K562 (cell line): ENCODE data around the gene SHB. TPM values are rescaled to one million over a fixed set of nuclear protein-coding genes. Genes with fewer than 3 reads are reported as not detected.

Source experiments
- CHD1 ChIP-seq: fragments of 200-600 bp; sonication (generic); IDR thresholded peaks from one replicate; pipeline ENCODE4 v1.6.1; 2012; ENCODE audit warnings: mild to moderate bottlenecking, moderate library complexity, low read length, inconsistent platforms
- GABPB1 ChIP-seq: sonication (generic); formaldehyde crosslinking; IDR thresholded peaks from 2 replicates; pipeline ENCODE4 v1.8.0; 2022; ENCODE audit warnings: mild to moderate bottlenecking, missing genetic modification reagents
- GATAD2A ChIP-seq: fragments of 450-650 bp; IDR thresholded peaks from 2 replicates; pipeline ENCODE4 v1.6.1; 2017
- HDAC3 ChIP-seq: fragments of 450-650 bp; IDR thresholded peaks from 2 replicates; pipeline ENCODE4 v1.6.1; 2018; ENCODE audit warnings: borderline replicate concordance, mild to moderate bottlenecking, moderate library complexity; ENCODE audit not compliant: partially characterized antibody
- LARP7 ChIP-seq: fragments of 450-650 bp; IDR thresholded peaks from 2 replicates; pipeline ENCODE4 v1.6.1; 2016
- NONO ChIP-seq, 2 experiments: fragments of 200-400 bp in 1 of 2; fragments of 450-650 bp in 1 of 2; formaldehyde crosslinking in 1 of 2; IDR thresholded peaks; 2 replicates each; pipeline ENCODE4 v1.6.1; 2017; ENCODE audit warnings: low read depth in 2 of 2, mild to moderate bottlenecking in 2 of 2, moderate library complexity in 2 of 2, low read length in 1 of 2
- PCBP1 ChIP-seq: fragments of 200-400 bp; formaldehyde crosslinking; IDR thresholded peaks from 2 replicates; pipeline ENCODE4 v1.6.1; 2018; ENCODE audit warnings: mild to moderate bottlenecking, low read depth, low read length; ENCODE audit not compliant: poor library complexity, severe bottlenecking
- RBFOX2 ChIP-seq: fragments of 200-400 bp; formaldehyde crosslinking; IDR thresholded peaks from 2 replicates; pipeline ENCODE4 v1.6.1; 2017; ENCODE audit warnings: low read depth, mild to moderate bottlenecking, low read length, moderate library complexity
- UBTF ChIP-seq, 2 experiments: IDR thresholded peaks; 2 replicates each; pipeline ENCODE4 v1.6.1; 2012; ENCODE audit warnings: improper control_type of control experiment in 2 of 2, low read depth in 2 of 2, low read length in 2 of 2, borderline replicate concordance in 1 of 2
- ZNF347 ChIP-seq: fragments of 450-650 bp; formaldehyde crosslinking; IDR thresholded peaks from 2 replicates; pipeline ENCODE4 v1.4.0; 2020; ENCODE audit warnings: low read depth, mild to moderate bottlenecking, moderate library complexity
- polyA plus RNA-seq, 8 experiments: library from polyadenylated mRNA; depleted of rRNA in 4 of 8; stranded (reverse) in 5 of 8; unstranded in 3 of 8; fragments of >200 nt; fragmentation: Nextera tagmentation in 2 of 8; fragmentation: Illumina TruSeq in 1 of 8; extraction: Ambion mirVana in 2 of 8; extraction: Trizol in 1 of 8; gene quantifications; 2 replicates each; pipeline versions ENCODE4 v1.2.1 to v1.2.3, GENCODE V29; 2011 to 2014; ENCODE audit warnings: inconsistent platforms in 1 of 8, missing spikeins in 1 of 8
- total RNA-seq, 7 experiments: library from RNA; depleted of rRNA in 6 of 7; stranded (reverse); fragments of >200 nt in 6 of 7; fragmentation: Illumina TruSeq in 2 of 7; extraction: Trizol in 2 of 7; gene quantifications; 2 replicates each; pipeline versions ENCODE4 v1.2.1 to v1.2.3, GENCODE V29; 2011 to 2021; ENCODE audit warnings: low replicate concordance in 1 of 7
- TF ChIP-seq, protein P1 (sequence below): fragments of 450-650 bp; formaldehyde crosslinking; IDR thresholded peaks from 2 replicates; pipeline ENCODE4 v1.4.0; 2020; ENCODE audit warnings: mild to moderate bottlenecking, moderate library complexity
- TF ChIP-seq, protein P2 (sequence below), 3 experiments: fragments of 200-800 bp in 1 of 3; sonication (Bioruptor generic) in 1 of 3; sonication (generic) in 1 of 3; formaldehyde crosslinking in 1 of 3; IDR thresholded peaks; 2 replicates each; pipeline versions ENCODE4 v1.6.1 to v1.8.0; 2016 to 2022; ENCODE audit warnings: mild to moderate bottlenecking in 2 of 3, missing compliant biosample characterization in 2 of 3, missing genetic modification characterization in 2 of 3, missing genetic modification reagents in 1 of 3
- TF ChIP-seq, protein P3 (sequence below): fragments of 450-650 bp; IDR thresholded peaks from 2 replicates; pipeline ENCODE4 v1.6.1; 2016; ENCODE audit warnings: low read depth

Gene SHB
- total and polyA plus RNA-seq, 9 of the 15 experiments (the other 6 are each of a cell fraction or from before 2014, with no cell fraction given) = 0.78 to 16.0 (median 5.3) TPM

GRCh38 chr9:38067859-38068681 is 957 bp downstream of the SHB start (continued):
- TF ChIP-seq UBTF (IDR thresholded peaks at IDR 0.05; ENCODE audit: borderline replicate concordance in 1 of 2, low read depth in 2 of 2, low read length in 2 of 2) (peak in 1 of 2 experiments; percentile 69; a peak in 2 of 4 replicates), ZNF347 (CRISPR knock-in tag) (no peak), GATAD2A (no peak), CHD1 (peak; percentile 77), RBFOX2 (peak; percentile 15), GABPB1 (CRISPR knock-in tag) (no peak), LARP7 (no peak), PCBP1 (peak; percentile 59), HDAC3 (no peak), NONO (IDR thresholded peaks at IDR 0.05; ENCODE audit: low read depth in 2 of 2, low read length in 1 of 2) (no peak)
- TF ChIP-seq, protein P1, sequence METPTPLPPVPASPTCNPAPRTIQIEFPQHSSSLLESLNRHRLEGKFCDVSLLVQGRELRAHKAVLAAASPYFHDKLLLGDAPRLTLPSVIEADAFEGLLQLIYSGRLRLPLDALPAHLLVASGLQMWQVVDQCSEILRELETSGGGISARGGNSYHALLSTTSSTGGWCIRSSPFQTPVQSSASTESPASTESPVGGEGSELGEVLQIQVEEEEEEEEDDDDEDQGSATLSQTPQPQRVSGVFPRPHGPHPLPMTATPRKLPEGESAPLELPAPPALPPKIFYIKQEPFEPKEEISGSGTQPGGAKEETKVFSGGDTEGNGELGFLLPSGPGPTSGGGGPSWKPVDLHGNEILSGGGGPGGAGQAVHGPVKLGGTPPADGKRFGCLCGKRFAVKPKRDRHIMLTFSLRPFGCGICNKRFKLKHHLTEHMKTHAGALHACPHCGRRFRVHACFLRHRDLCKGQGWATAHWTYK (CRISPR knock-in tag) = no peak
- TF ChIP-seq, protein P2, sequence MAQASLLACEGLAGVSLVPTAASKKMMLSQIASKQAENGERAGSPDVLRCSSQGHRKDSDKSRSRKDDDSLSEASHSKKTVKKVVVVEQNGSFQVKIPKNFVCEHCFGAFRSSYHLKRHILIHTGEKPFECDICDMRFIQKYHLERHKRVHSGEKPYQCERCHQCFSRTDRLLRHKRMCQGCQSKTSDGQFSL (CRISPR knock-in tag; IDR thresholded peaks at IDR 0.05) = no peak
- TF ChIP-seq, protein P2 (tag; IDR thresholded peaks at IDR 0.05) = 0 out of 4 replicates have a peak, but pooled peaks of 1 of the 2 experiments have one; percentile 52
- TF ChIP-seq, protein P3, sequence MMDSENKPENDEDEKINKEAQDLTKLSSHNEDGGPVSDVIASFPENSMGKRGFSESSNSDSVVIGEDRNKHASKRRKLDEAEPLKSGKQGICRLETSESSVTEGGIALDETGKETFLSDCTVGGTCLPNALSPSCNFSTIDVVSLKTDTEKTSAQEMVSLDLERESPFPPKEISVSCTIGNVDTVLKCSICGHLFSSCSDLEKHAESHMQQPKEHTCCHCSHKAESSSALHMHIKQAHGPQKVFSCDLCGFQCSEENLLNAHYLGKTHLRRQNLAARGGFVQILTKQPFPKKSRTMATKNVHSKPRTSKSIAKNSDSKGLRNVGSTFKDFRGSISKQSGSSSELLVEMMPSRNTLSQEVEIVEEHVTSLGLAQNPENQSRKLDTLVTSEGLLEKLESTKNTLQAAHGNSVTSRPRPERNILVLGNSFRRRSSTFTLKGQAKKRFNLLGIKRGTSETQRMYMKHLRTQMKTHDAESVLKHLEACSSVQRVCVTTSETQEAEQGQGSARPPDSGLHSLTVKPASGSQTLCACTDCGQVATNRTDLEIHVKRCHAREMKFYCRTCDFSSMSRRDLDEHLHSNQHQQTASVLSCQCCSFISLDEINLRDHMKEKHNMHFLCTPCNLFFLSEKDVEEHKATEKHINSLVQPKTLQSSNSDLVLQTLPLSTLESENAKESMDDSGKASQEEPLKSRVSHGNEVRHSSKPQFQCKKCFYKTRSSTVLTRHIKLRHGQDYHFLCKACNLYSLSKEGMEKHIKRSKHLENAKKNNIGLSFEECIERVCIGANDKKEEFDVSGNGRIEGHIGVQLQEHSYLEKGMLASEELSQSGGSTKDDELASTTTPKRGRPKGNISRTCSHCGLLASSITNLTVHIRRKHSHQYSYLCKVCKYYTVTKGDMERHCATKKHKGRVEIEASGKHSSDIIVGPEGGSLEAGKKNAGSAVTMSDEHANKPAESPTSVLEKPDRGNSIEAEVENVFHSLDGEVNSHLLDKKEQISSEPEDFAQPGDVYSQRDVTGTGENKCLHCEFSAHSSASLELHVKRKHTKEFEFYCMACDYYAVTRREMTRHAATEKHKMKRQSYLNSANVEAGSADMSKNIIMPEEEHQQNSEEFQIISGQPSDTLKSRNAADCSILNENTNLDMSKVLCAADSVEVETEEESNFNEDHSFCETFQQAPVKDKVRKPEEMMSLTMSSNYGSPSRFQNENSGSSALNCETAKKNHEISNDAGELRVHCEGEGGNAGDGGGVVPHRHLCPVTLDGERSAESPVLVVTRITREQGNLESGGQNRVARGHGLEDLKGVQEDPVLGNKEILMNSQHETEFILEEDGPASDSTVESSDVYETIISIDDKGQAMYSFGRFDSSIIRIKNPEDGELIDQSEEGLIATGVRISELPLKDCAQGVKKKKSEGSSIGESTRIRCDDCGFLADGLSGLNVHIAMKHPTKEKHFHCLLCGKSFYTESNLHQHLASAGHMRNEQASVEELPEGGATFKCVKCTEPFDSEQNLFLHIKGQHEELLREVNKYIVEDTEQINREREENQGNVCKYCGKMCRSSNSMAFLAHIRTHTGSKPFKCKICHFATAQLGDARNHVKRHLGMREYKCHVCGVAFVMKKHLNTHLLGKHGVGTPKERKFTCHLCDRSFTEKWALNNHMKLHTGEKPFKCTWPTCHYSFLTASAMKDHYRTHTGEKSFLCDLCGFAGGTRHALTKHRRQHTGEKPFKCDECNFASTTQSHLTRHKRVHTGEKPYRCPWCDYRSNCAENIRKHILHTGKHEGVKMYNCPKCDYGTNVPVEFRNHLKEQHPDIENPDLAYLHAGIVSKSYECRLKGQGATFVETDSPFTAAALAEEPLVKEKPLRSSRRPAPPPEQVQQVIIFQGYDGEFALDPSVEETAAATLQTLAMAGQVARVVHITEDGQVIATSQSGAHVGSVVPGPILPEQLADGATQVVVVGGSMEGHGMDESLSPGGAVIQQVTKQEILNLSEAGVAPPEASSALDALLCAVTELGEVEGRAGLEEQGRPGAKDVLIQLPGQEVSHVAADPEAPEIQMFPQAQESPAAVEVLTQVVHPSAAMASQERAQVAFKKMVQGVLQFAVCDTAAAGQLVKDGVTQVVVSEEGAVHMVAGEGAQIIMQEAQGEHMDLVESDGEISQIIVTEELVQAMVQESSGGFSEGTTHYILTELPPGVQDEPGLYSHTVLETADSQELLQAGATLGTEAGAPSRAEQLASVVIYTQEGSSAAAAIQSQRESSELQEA = no peak
